ENCODE data around the gene RAE1. TPM values are rescaled to one million over a fixed set of nuclear protein-coding genes. Genes with fewer than 3 reads are reported as not detected.

RAE1 gene
- total and polyA plus RNA-seq, 3 donors from 2014 or later: 111 to 292 (median 157) TPM

DNA sequence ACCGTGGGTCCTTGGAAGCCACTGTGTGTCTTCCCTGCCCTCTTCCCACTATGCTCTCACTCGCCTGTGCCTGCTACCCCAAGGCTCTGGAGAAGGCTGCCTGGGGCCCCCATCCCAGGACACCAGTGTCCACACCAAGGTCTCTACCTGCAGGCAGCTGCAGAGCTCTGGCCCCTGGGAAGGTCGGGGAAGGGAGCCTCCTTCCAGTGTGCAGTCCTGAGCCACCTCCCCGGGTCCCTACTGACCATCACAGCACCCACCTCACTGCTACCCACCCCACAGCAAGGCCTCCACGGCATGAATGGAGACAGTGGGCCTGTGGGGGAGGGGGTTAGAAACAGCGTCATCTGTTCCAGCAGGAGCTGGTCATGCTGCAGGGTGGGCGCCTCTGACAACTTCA, 75.8 kb downstream of the RAE1 start:
- no peak for TF ChIP-seq POLR2A (IDR thresholded peaks at IDR 0.05)
- no peak for TF ChIP-seq CTCF (IDR thresholded peaks at IDR 0.05)
- Histone ChIP-seq H3K27ac (no peak overlapping the region), H3K9me3 (no peaks in the 10 kb centered on the region), H3K4me3 (no peak overlapping the region), H3K27me3 (no peaks in the 10 kb centered on the region), H3K4me1 (peaks cover 13% of the 10 kb centered on the region), H3K36me3 (ENCODE audit: low read depth, missing control alignments) (no peaks in the 10 kb centered on the region)
- DNase-seq: no peak
- intact Hi-C loops (cut with DNase I; ENCODE audit: low total_unique reads): no loop called here
- 77 to 78% methylated on average over 7 of the region's 7 CpGs for WGBS, 2 donors

DNA sequence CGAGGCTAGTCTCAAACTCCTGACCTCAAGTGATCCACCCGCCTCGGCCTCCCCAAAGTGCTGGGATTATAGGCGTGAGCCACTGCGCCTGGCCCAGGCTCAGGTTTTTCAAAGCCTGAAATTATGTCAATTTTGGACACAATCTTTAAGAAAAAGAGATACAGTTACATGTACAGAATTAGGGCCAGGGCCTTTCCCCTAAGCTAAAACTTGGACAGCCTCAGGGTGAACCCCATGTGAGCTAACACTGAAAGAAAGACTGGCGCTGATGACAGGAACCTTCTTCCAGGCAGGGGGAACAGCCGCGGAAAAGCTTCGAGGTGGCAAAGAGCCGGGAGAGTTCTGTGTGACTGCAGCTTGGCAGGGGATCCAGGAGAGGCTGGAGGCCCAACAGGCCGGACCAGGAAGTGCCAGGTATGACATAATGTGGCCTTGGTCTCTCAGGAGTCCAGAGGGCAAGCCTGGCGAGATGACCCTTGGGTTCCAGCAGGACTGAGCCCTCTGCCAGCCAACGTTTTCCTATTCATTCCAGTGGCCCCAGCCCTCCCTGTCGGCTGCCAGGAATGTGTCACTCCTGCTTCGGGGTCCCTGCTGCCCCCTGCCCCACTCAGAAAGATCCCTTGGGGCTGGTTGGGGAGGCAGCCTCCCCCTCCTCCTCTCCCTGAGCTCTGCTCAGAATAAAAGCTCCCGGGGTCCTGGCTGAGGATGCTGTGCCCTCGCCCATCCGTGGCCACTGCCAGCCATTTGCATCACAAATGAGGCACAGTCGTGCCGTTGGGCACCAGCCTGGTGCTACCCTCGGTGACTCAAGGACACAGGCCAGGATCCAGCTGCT, 77.5 kb downstream of the RAE1 start:
- H3K27me3 ChIP-seq: no peaks in the 10 kb centered on the region
- DNase-seq: no peak
- H3K4me1 ChIP-seq: peaks cover 13% of the 10 kb centered on the region
- no peak overlapping the region for H3K4me3 ChIP-seq
- TF ChIP-seq POLR2A (IDR thresholded peaks at IDR 0.05) (no peak), CTCF (IDR thresholded peaks at IDR 0.05) (no peak)
- H3K9me3 ChIP-seq: no peaks in the 10 kb centered on the region
- H3K27ac ChIP-seq: no peak overlapping the region
- intact Hi-C loops (cut with DNase I; ENCODE audit: low total_unique reads): no loop called here
- 66 to 77% methylated on average over 15 to 21 of the region's 21 CpGs for WGBS, 2 donors
- no peaks in the 10 kb centered on the region for H3K36me3 ChIP-seq (ENCODE audit: low read depth, missing control alignments)

Small RNA genes lying within 50 kb of the gene (microRNA-seq; reads per million reads assigned to microRNA genes)
- 0 reads per million in 2 donors for gene MIR4325 (ENCODE audit: borderline number of aligned reads in 2 of 2, borderline replicate concordance in 1 of 2)

Small RNA genes lying within 50 kb of the gene (small RNA-seq; reads per million reads assigned to genes)
- gene MIR4325: 0 reads per million in 2 donors
- gene RF00019: 0 reads per million in 2 donors
- gene RPL39P39: 0 reads per million in 2 donors

Other genes with a start within 250 kb of the RAE1 start
- gene BMP7, start 84.6 kb upstream of the RAE1 start, total RNA-seq: 1 to 10 TPM; 2.4 to 3.3 TPM
- gene BMP7, start 84.6 kb upstream of the RAE1 start, polyA plus RNA-seq (ENCODE audit: insufficient read depth, low read depth, low replicate concordance): 7.1 TPM
- gene SPO11, start 21.5 kb upstream of the RAE1 start, total RNA-seq: 10 to 100 TPM in 1 of 2 donors, 1 to 10 TPM in 1; 5.9 to 12.3 TPM
- gene SPO11, start 21.5 kb upstream of the RAE1 start, polyA plus RNA-seq (ENCODE audit: insufficient read depth, low read depth, low replicate concordance): 13.8 TPM
- gene RBM38, start 40.1 kb downstream of the RAE1 start, total RNA-seq: 100 to 1,000 TPM; 108 to 114 TPM
- 69.6 TPM for gene RBM38, start 40.1 kb downstream of the RAE1 start, polyA plus RNA-seq (ENCODE audit: insufficient read depth, low read depth, low replicate concordance)
- 10 to 100 TPM; 24.8 to 33.9 TPM for gene CTCFL, start 173.9 kb downstream of the RAE1 start, total RNA-seq
- gene CTCFL, start 173.9 kb downstream of the RAE1 start, polyA plus RNA-seq (ENCODE audit: insufficient read depth, low read depth, low replicate concordance): 19.8 TPM
- 1 to 10 TPM in 1 of 2 donors, under 1 TPM in 1; 0.19 to 3.1 TPM for gene PCK1, start 209.9 kb downstream of the RAE1 start, total RNA-seq
- gene PCK1, start 209.9 kb downstream of the RAE1 start, polyA plus RNA-seq (ENCODE audit: insufficient read depth, low read depth, low replicate concordance): 0.88 TPM

Data from testis (tissue), 3 donors.